GM12878 (cell line): ENCODE data around the gene FLNC.

ENCODE experiments used
- ATF7 ChIP-seq: fragments of 450-650 bp; IDR thresholded peaks from 2 replicates; pipeline ENCODE4 v1.6.1; 2016; ENCODE audit warnings: low read depth, mild to moderate bottlenecking
- CEBPB ChIP-seq, 2 experiments: fragments of 150-350 bp in 1 of 2; IDR thresholded peaks; 2 replicates each; pipeline ENCODE4 v1.6.1; 2012 to 2014; ENCODE audit warnings: low read depth in 2 of 2, low read length in 2 of 2, borderline replicate concordance in 1 of 2, inconsistent platforms in 1 of 2
- ELK1 ChIP-seq: IDR thresholded peaks from 2 replicates; pipeline ENCODE4 v1.6.1; 2012; ENCODE audit warnings: low read depth, low read length, improper control_type of control experiment
- EZH2 ChIP-seq: IDR thresholded peaks from 2 replicates; pipeline ENCODE4 v1.6.1; 2012; ENCODE audit warnings: low read depth, mild to moderate bottlenecking, control low read depth, inconsistent platforms, low read length, borderline replicate concordance; ENCODE audit not compliant: control insufficient read depth
- NFYB ChIP-seq: IDR thresholded peaks from 2 replicates; pipeline ENCODE4 v1.6.1; 2011; ENCODE audit warnings: low read depth, mild to moderate bottlenecking, low read length, improper control_type of control experiment, moderate library complexity; ENCODE audit not compliant: insufficient read depth
- NR2C2 ChIP-seq: IDR thresholded peaks from 2 replicates; pipeline ENCODE4 v1.6.1; 2011; ENCODE audit warnings: borderline replicate concordance, low read depth; ENCODE audit not compliant: control insufficient read depth, insufficient read length
- POLR2A ChIP-seq: IDR thresholded peaks from 2 replicates; pipeline ENCODE4 v1.6.1; 2011; ENCODE audit warnings: low read depth, mild to moderate bottlenecking, low read length
- RFX5 ChIP-seq: IDR thresholded peaks from 2 replicates; pipeline ENCODE4 v1.6.1; 2011; ENCODE audit warnings: low read depth, low read length, improper control_type of control experiment
- YY1 ChIP-seq: IDR thresholded peaks from 2 replicates; pipeline ENCODE4 v1.6.1; 2011; ENCODE audit warnings: low read depth, mild to moderate bottlenecking, low read length
- TF ChIP-seq, protein P1 (sequence below): IDR thresholded peaks from 2 replicates; pipeline ENCODE4 v1.6.1; 2012; ENCODE audit warnings: low read length, inconsistent platforms

- TF ChIP-seq, protein P1, sequence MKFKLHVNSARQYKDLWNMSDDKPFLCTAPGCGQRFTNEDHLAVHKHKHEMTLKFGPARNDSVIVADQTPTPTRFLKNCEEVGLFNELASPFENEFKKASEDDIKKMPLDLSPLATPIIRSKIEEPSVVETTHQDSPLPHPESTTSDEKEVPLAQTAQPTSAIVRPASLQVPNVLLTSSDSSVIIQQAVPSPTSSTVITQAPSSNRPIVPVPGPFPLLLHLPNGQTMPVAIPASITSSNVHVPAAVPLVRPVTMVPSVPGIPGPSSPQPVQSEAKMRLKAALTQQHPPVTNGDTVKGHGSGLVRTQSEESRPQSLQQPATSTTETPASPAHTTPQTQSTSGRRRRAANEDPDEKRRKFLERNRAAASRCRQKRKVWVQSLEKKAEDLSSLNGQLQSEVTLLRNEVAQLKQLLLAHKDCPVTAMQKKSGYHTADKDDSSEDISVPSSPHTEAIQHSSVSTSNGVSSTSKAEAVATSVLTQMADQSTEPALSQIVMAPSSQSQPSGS, result no peak
- TF ChIP-seq RFX5, result no peak
- no peak for TF ChIP-seq EZH2
- no peak for TF ChIP-seq ELK1
- no peak for TF ChIP-seq CEBPB (IDR thresholded peaks at IDR 0.05; ENCODE audit: borderline replicate concordance in 1 of 2, low read depth in 2 of 2, low read length in 2 of 2)
- no peak for TF ChIP-seq POLR2A
- no peak for TF ChIP-seq NFYB
- peak; percentile 58 for TF ChIP-seq NR2C2
- no peak for TF ChIP-seq ATF7
- TF ChIP-seq YY1, result no peak
These were observed 8.0 kb downstream of the FLNC start for GRCh38 chr7:128838109-128838779.
